NCI-H526 treated with DMSO at 0.1 percent for 48 hours (cell line): ENCODE results near the gene NADK2.
A peak's percentile ranks its signal among the peaks of the same experiment; 100 is the strongest.

Experiments used
- DNase-seq: peaks from one replicate; lab custom pipeline; 2025; lab: John Stamatoyannopoulos, UW

Gene NADK2

GRCh38 chr5:36162810-36163486, 78.8 kb downstream of the NADK2 start:
- DNase-seq, result no peak

GRCh38 chr5:36161361-36161760, 80.4 kb downstream of the NADK2 start:
- DNase-seq, result no peak

GRCh38 chr5:36160617-36161016, 81.1 kb downstream of the NADK2 start:
- DNase-seq, result no peak

GRCh38 chr5:36158144-36158543, 83.6 kb downstream of the NADK2 start:
- no peak for DNase-seq

GRCh38 chr5:36156619-36157018, 85.1 kb downstream of the NADK2 start:
- DNase-seq, result no peak

- DNase-seq, result no peak
Observed at GRCh38 chr5:36156121-36156601, 85.6 kb downstream of the NADK2 start.

GRCh38 chr5:36155291-36155690, 86.4 kb downstream of the NADK2 start:
- no peak for DNase-seq

- no peak for DNase-seq
Observed at GRCh38 chr5:36153726-36154125, 88.0 kb downstream of the NADK2 start.

- DNase-seq, result no peak
Observed at GRCh38 chr5:36153298-36153677, 88.4 kb downstream of the NADK2 start.

- peak; percentile 48 for DNase-seq
Observed at GRCh38 chr5:36152324-36153297, 89.1 kb downstream of the NADK2 start.

- peak; percentile 99 for DNase-seq
Observed at GRCh38 chr5:36151434-36152323, 90.0 kb downstream of the NADK2 start, which contains the start of the genes LMBRD2 and SKP2. LMBRD2 (minus strand) TSS chr5:36151887; CDS start chr5:36143349, 8,538 bp downstream. SKP2 (plus strand) TSS chr5:36152111; CDS start chr5:36152263, 152 bp downstream.

GRCh38 chr5:36150676-36151433, 90.9 kb downstream of the NADK2 start:
- DNase-seq, result peak; percentile 72

- no peak for DNase-seq
Observed at GRCh38 chr5:36147681-36148080, 94.0 kb downstream of the NADK2 start.

GRCh38 chr5:36146390-36146789, 95.3 kb downstream of the NADK2 start:
- no peak for DNase-seq

- DNase-seq, result no peak
Observed at GRCh38 chr5:36145311-36145710, 96.4 kb downstream of the NADK2 start.
